ENCODE measurements around the gene STX10. TPM values are rescaled to one million over a fixed set of nuclear protein-coding genes. Genes with fewer than 3 reads are reported as not detected.

Gene STX10
- total and polyA plus RNA-seq, 7 donors, result 63.1 to 127 (median 71.1) TPM

DNA sequence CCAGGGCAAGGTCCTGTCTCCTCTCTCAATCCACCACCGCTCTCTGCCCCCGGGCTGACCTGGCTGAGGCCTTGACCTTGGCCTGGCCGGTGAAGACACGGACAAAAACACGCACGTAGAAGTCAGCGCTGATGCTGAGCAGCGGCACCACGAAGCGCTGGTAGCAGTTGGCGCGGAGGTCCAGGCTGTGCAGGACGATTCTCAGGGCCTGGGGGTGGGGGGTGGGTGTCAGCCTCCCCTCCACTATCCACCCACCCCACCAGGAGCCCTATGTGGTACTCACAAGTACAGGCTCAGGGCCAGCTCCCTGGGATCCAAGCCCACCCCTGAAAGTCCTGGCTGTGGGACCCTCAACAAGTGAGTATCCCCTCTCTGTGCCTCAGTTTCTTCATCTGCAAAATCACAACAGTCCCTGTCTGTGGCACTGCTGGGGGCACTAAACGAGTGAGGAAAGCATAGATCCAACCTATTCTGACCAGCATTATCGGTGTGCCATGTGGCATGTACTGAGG is 40.0 kb downstream of the STX10 start:
- Histone ChIP-seq H3K36me3 (peaks cover 0 to 56% (median 15%) of the 10 kb centered on the region in 4 donors), H3K27me3 (no peaks in the 10 kb centered on the region), H3K9me3 (no peaks in the 10 kb centered on the region), H3K27ac (no peak overlapping the region), H3K4me1 (peaks cover 0 to 5% (median under 1%) of the 10 kb centered on the region in 4 donors), H3K4me3 (no peak overlapping the region)
- WGBS, 2 donors, result 94 to 95% methylated on average over 15 of the region's 15 CpGs
- TF ChIP-seq EP300 (IDR thresholded peaks at IDR 0.05) (no peak), POLR2AphosphoS5 (IDR thresholded peaks at IDR 0.05) (no peak)
- TF ChIP-seq, protein P1, sequence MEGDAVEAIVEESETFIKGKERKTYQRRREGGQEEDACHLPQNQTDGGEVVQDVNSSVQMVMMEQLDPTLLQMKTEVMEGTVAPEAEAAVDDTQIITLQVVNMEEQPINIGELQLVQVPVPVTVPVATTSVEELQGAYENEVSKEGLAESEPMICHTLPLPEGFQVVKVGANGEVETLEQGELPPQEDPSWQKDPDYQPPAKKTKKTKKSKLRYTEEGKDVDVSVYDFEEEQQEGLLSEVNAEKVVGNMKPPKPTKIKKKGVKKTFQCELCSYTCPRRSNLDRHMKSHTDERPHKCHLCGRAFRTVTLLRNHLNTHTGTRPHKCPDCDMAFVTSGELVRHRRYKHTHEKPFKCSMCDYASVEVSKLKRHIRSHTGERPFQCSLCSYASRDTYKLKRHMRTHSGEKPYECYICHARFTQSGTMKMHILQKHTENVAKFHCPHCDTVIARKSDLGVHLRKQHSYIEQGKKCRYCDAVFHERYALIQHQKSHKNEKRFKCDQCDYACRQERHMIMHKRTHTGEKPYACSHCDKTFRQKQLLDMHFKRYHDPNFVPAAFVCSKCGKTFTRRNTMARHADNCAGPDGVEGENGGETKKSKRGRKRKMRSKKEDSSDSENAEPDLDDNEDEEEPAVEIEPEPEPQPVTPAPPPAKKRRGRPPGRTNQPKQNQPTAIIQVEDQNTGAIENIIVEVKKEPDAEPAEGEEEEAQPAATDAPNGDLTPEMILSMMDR (IDR thresholded peaks at IDR 0.05), result no peak
- DNase-seq, result no peak
- intact Hi-C loops (cut with DNase I), result no loop called here

DNA sequence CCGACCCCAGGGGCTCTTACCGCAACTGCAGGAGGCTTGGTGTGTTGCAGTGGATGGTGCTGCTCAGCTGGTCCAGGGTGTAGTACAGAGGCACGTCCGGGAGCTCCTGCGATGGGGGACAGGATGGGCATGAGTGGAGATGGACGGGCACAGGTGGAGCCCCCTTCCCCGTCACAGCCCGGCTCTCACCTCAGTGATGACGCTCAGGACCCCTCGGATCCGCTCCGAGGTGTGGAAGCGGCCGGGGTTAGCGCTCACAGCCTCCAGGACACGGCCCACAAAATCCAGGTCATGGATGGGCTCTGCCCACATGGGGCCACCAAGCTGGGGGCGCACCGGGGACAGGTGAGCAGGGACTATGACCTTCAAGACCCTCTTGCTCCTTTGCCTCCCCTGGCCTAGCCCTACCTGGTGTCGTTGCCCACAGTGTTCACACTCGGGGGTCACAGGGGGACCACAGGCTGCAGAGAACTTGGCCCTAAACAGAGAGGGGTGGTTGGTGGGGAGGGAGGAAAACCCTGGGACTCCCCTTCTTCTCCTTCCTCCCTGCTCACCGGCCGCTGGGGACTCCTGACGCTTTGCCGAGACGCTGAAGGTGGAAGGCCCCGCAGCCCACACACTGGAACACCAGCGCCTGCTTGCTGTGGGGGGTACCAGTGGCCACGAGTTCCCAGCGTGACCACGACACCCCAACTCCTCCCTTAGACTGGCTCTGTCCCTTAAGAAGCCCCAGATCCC is 40.6 kb downstream of the STX10 start:
- no peaks in the 10 kb centered on the region for H3K27me3 ChIP-seq
- intact Hi-C loops (cut with DNase I), result loop anchor here (10.0 kb wide), 1 partner anchor 225 kb away; the partner anchor contains the start of genes DNASE2 and KLF1

DNA sequence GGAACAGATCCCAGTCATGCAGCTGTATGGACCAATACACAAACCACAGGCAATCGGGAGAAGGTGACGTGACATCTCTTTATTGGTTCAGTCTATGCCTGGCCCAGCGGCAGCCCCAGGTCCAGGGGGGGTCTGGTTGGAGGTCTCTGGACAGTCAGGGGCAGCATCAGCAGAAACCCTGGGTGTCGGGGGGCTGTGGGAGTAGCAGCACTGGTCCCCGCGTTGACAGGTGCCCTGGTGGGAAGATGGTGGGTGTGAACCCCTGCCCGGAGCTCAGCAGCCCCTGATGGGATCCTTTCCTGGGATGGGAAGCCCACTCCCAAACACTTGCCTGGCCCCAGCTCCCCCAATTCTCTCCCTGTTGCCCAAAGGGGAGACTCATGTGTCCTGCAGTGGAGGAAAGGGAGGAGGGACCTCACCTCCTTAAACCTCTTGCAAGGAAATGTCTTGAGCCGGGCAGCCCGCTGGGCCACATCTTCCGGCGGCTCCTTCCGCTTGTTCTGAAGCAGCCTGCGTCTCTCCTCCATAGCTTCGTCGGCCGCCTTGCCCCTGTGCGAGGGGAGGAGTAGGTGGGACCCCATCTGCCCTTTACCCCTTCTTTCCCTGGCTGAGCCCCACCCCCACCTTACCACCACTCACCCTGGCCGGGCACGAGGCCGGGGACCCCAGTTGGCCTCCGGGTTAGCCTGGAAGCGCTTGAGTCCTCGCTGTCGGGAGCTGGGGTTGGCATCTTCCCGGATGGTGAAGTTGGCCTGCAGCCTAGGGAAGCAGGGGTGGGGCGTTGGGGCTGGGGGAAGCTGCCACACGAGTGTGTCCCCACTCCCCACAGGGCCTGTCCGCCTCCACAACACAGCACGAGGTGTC is 45.1 kb downstream of the STX10 start:
- DNase-seq, result no peak
- H3K27ac ChIP-seq, result peak overlapping the region; percentile 74 to 95 (median 86)
- H3K4me1 ChIP-seq, result peaks cover 0 to 34% (median 27%) of the 10 kb centered on the region in 4 donors
- peak overlapping the region in 3 of 4 donors; percentile 7 to 29 (median 17) for H3K4me3 ChIP-seq
- peaks cover 0 to 20% (median 7%) of the 10 kb centered on the region in 4 donors for H3K36me3 ChIP-seq
- no peaks in the 10 kb centered on the region for H3K27me3 ChIP-seq
- intact Hi-C loops (cut with DNase I), result loop anchor here (5.0 to 10.0 kb wide), 2 partner anchors 47 to 220 kb away; partner anchors contain the start of genes DNASE2, IER2, KLF1 and STX10
- no peaks in the 10 kb centered on the region for H3K9me3 ChIP-seq
- TF ChIP-seq POLR2AphosphoS5 (IDR thresholded peaks at IDR 0.05), result no peak
- TF ChIP-seq, protein P1 (IDR thresholded peaks at IDR 0.05), result peak in 1 of 4 experiments; percentile 6
- TF ChIP-seq POLR2A (IDR thresholded peaks at IDR 0.05), result no peak
- WGBS, 2 donors, result 63 to 79% methylated on average over 29 of the region's 29 CpGs

More for the DNA sequence above, 40.6 kb downstream of the STX10 start:
- Histone ChIP-seq H3K4me1 (peaks cover 0 to under 1% (median 0%) of the 10 kb centered on the region in 4 donors), H3K27ac (no peak overlapping the region), H3K36me3 (peaks cover 0 to 50% (median 12%) of the 10 kb centered on the region in 4 donors), H3K9me3 (no peaks in the 10 kb centered on the region), H3K4me3 (no peak overlapping the region)
- TF ChIP-seq POLR2AphosphoS5 (IDR thresholded peaks at IDR 0.05) (no peak), POLR2A (IDR thresholded peaks at IDR 0.05) (no peak), EP300 (IDR thresholded peaks at IDR 0.05) (no peak)
- TF ChIP-seq, protein P1 (IDR thresholded peaks at IDR 0.05), result no peak
- DNase-seq, result no peak
- 95 to 97% methylated on average over 30 of the region's 30 CpGs for WGBS, 2 donors

DNA sequence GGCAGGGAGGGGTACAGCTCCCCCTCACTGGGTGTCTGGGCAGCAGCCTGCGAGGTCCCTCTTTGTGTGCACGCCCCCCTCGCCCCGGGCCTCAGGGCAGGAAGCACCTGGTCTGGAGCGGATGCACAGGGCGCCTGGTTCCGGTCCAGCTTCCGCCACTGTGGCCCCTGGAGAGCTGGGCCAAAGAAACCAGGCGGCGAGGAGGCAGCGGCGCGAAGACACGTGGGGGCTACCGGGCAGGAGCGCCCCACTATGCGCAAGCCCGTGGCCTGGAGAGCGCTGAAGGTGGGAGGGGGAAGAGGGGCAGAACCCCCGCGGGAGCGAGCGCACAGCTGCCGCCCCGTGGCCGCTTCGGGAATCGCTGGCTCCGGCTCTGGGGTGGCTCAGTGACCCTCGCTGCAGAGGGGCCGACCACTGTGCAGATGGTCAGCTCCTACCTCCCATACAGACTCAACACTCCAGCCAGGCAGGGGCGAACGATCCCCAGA is 45.8 kb downstream of the STX10 start:
- peak; percentile 55 to 86 (median 70) for TF ChIP-seq POLR2AphosphoS5 (IDR thresholded peaks at IDR 0.05)
- peak in 1 of 4 donors; percentile 47 for TF ChIP-seq EP300 (IDR thresholded peaks at IDR 0.05)
- TF ChIP-seq, protein P1 (IDR thresholded peaks at IDR 0.05), result peak; percentile 62 to 84 (median 76)
- TF ChIP-seq POLR2A (IDR thresholded peaks at IDR 0.05), result no peak
- WGBS, 2 donors, result 35 to 75% methylated on average over 33 of the region's 33 CpGs
- Histone ChIP-seq H3K27ac (peak overlapping the region; percentile 74 to 95 (median 86)), H3K36me3 (peaks cover 0 to 13% (median 4%) of the 10 kb centered on the region in 4 donors), H3K4me3 (peak overlapping the region in 3 of 4 donors; percentile 7 to 29 (median 17)), H3K27me3 (no peaks in the 10 kb centered on the region), H3K4me1 (peaks cover 0 to 40% (median 31%) of the 10 kb centered on the region in 4 donors), H3K9me3 (no peaks in the 10 kb centered on the region)
- intact Hi-C loops (cut with DNase I), result loop anchor here (5.0 to 10.0 kb wide), 2 partner anchors 48 to 220 kb away; partner anchors contain the start of genes DNASE2, IER2, KLF1 and STX10
- DNase-seq, result peak; percentile 86

Data from sigmoid colon (tissue), 7 donors.